ENCODE measurements around the gene MYH8.
A peak's percentile ranks its signal among the peaks of the same experiment; 100 is the strongest.

The MYH8 gene

GRCh38 chr17:10370016-10370608 lies 51.6 kb downstream of the MYH8 start:
- H3K4me3 ChIP-seq (ENCODE audit: severe bottlenecking): no peak overlapping the region
- no peak for DNase-seq (ENCODE audit: low spot score)
- TF ChIP-seq CTCF (IDR thresholded peaks at IDR 0.05; ENCODE audit: poor library complexity, severe bottlenecking): no peak
- no peaks in the 10 kb centered on the region for H3K4me1 ChIP-seq (ENCODE audit: insufficient read depth, poor library complexity, severe bottlenecking)
- no peaks in the 10 kb centered on the region for H3K36me3 ChIP-seq (ENCODE audit: low read depth)
- no peaks in the 10 kb centered on the region for H3K9me3 ChIP-seq (ENCODE audit: severe bottlenecking)
- H3K27ac ChIP-seq (ENCODE audit: poor library complexity, severe bottlenecking): no peak overlapping the region
- H3K27me3 ChIP-seq (ENCODE audit: insufficient read depth, poor library complexity, severe bottlenecking): peaks cover 7% of the 10 kb centered on the region
- no peak for ATAC-seq (ENCODE audit: low read depth)

- no peaks in the 10 kb centered on the region for H3K4me1 ChIP-seq (ENCODE audit: insufficient read depth, poor library complexity, severe bottlenecking)
- H3K36me3 ChIP-seq (ENCODE audit: low read depth): no peaks in the 10 kb centered on the region
- no peaks in the 10 kb centered on the region for H3K9me3 ChIP-seq (ENCODE audit: severe bottlenecking)
- no peak for ATAC-seq (ENCODE audit: low read depth)
- H3K4me3 ChIP-seq (ENCODE audit: severe bottlenecking): no peak overlapping the region
- H3K27ac ChIP-seq (ENCODE audit: poor library complexity, severe bottlenecking): no peak overlapping the region
- H3K27me3 ChIP-seq (ENCODE audit: insufficient read depth, poor library complexity, severe bottlenecking): peaks cover 7% of the 10 kb centered on the region
- TF ChIP-seq CTCF (IDR thresholded peaks at IDR 0.05; ENCODE audit: poor library complexity, severe bottlenecking): no peak
- DNase-seq (ENCODE audit: low spot score): no peak
Measured at GRCh38 chr17:10369239-10369638, 52.5 kb downstream of the MYH8 start.

- H3K4me3 ChIP-seq (ENCODE audit: severe bottlenecking): no peak overlapping the region
- H3K9me3 ChIP-seq (ENCODE audit: severe bottlenecking): no peaks in the 10 kb centered on the region
- ATAC-seq (ENCODE audit: low read depth): no peak
- H3K4me1 ChIP-seq (ENCODE audit: insufficient read depth, poor library complexity, severe bottlenecking): no peaks in the 10 kb centered on the region
- H3K27ac ChIP-seq (ENCODE audit: poor library complexity, severe bottlenecking): no peak overlapping the region
- H3K27me3 ChIP-seq (ENCODE audit: insufficient read depth, poor library complexity, severe bottlenecking): peaks cover 7% of the 10 kb centered on the region
- no peak for TF ChIP-seq CTCF (IDR thresholded peaks at IDR 0.05; ENCODE audit: poor library complexity, severe bottlenecking)
- H3K36me3 ChIP-seq (ENCODE audit: low read depth): no peaks in the 10 kb centered on the region
- DNase-seq (ENCODE audit: low spot score): no peak
Measured at GRCh38 chr17:10368561-10368960, 53.2 kb downstream of the MYH8 start.

GRCh38 chr17:10360578-10360977 lies 61.2 kb downstream of the MYH8 start:
- DNase-seq (ENCODE audit: low spot score): no peak
- no peak for TF ChIP-seq CTCF (IDR thresholded peaks at IDR 0.05; ENCODE audit: poor library complexity, severe bottlenecking)
- ATAC-seq (ENCODE audit: low read depth): no peak

GRCh38 chr17:10357768-10358167 lies 64.0 kb downstream of the MYH8 start:
- no peak overlapping the region for H3K4me3 ChIP-seq (ENCODE audit: severe bottlenecking)
- DNase-seq (ENCODE audit: low spot score) (no peak), ATAC-seq (ENCODE audit: low read depth) (no peak)
- TF ChIP-seq CTCF (IDR thresholded peaks at IDR 0.05; ENCODE audit: poor library complexity, severe bottlenecking): peak; percentile 42
- H3K27ac ChIP-seq (ENCODE audit: poor library complexity, severe bottlenecking): no peak overlapping the region
- H3K27me3 ChIP-seq (ENCODE audit: insufficient read depth, poor library complexity, severe bottlenecking): no peaks in the 10 kb centered on the region
- no peaks in the 10 kb centered on the region for H3K9me3 ChIP-seq (ENCODE audit: severe bottlenecking)
- no peaks in the 10 kb centered on the region for H3K36me3 ChIP-seq (ENCODE audit: low read depth)
- H3K4me1 ChIP-seq (ENCODE audit: insufficient read depth, poor library complexity, severe bottlenecking): no peaks in the 10 kb centered on the region

More at GRCh38 chr17:10360578-10360977, 61.2 kb downstream of the MYH8 start:
- H3K9me3 ChIP-seq (ENCODE audit: severe bottlenecking): no peaks in the 10 kb centered on the region
- no peaks in the 10 kb centered on the region for H3K27me3 ChIP-seq (ENCODE audit: insufficient read depth, poor library complexity, severe bottlenecking)
- H3K4me1 ChIP-seq (ENCODE audit: insufficient read depth, poor library complexity, severe bottlenecking): no peaks in the 10 kb centered on the region
- no peaks in the 10 kb centered on the region for H3K36me3 ChIP-seq (ENCODE audit: low read depth)
- H3K4me3 ChIP-seq (ENCODE audit: severe bottlenecking): no peak overlapping the region
- no peak overlapping the region for H3K27ac ChIP-seq (ENCODE audit: poor library complexity, severe bottlenecking)
